SK-N-SH treated with all-trans-retinoic acid at 6 μM for 48 hours (cell line): Measurements from ENCODE around the gene TFIP11.

Experiments
- ATAC-seq: fragments of 200-7000 bp; cut with Tn5 transposase; 3 replicates; pipeline ENCODE4 v1.9.1; 2020; ENCODE audit warnings: mild to moderate bottlenecking, moderate library complexity
- ARNTL ChIP-seq: fragments of 450-650 bp; formaldehyde crosslinking; IDR thresholded peaks from 2 replicates; pipeline ENCODE4 v1.5.0; 2020; ENCODE audit warnings: low read depth, mild to moderate bottlenecking, moderate library complexity, borderline replicate concordance
- BACH2 ChIP-seq: fragments of 250-450 bp; sonication (Bioruptor Pico); IDR thresholded peaks from 2 replicates; pipeline ENCODE4 v1.9.0; 2021; ENCODE audit warnings: mild to moderate bottlenecking, borderline replicate concordance
- CSDC2 ChIP-seq: fragments of 250-450 bp; sonication (Bioruptor Pico); IDR thresholded peaks from 2 replicates; pipeline ENCODE4 v1.5.0; 2020; ENCODE audit warnings: mild to moderate bottlenecking, moderate library complexity
- ESRRG ChIP-seq: fragments of 250-450 bp; sonication (Bioruptor Pico); IDR thresholded peaks from 2 replicates; pipeline ENCODE4 v1.6.1; 2021; ENCODE audit warnings: mild to moderate bottlenecking
- GLIS3 ChIP-seq: fragments of 250-450 bp; sonication (Bioruptor Pico); IDR thresholded peaks from 2 replicates; pipeline ENCODE4 v1.5.0; 2020; ENCODE audit warnings: mild to moderate bottlenecking, moderate library complexity
- ISL1 ChIP-seq: fragments of 250-450 bp; sonication (Bioruptor Pico); IDR thresholded peaks from 2 replicates; pipeline ENCODE4 v2.1.2; 2022; ENCODE audit warnings: mild to moderate bottlenecking, moderate library complexity
- OSR1 ChIP-seq: fragments of 250-450 bp; sonication (Bioruptor Pico); IDR thresholded peaks from 2 replicates; pipeline ENCODE4 v1.8.0; 2022; ENCODE audit warnings: moderate library complexity, mild to moderate bottlenecking, inconsistent platforms
- PATZ1 ChIP-seq: fragments of 250-450 bp; sonication (Bioruptor Pico); IDR thresholded peaks from 2 replicates; pipeline ENCODE4 v1.8.0; 2020; ENCODE audit warnings: mild to moderate bottlenecking, moderate library complexity, borderline replicate concordance
- PPARA ChIP-seq: fragments of 250-450 bp; sonication (Bioruptor Pico); IDR thresholded peaks from 2 replicates; pipeline ENCODE4 v1.5.0; 2020; ENCODE audit warnings: mild to moderate bottlenecking, borderline replicate concordance
- RARB ChIP-seq: fragments of 250-450 bp; sonication (Bioruptor Pico); IDR thresholded peaks from 2 replicates; pipeline ENCODE4 v1.8.0; 2021; ENCODE audit warnings: mild to moderate bottlenecking, moderate library complexity
- TCF4 ChIP-seq: fragments of 250-450 bp; sonication (Bioruptor Pico); IDR thresholded peaks from 2 replicates; pipeline ENCODE4 v1.8.0; 2021; ENCODE audit warnings: mild to moderate bottlenecking, moderate library complexity, borderline replicate concordance
- TSHZ2 ChIP-seq: fragments of 250-450 bp; sonication (Bioruptor Pico); IDR thresholded peaks from 2 replicates; pipeline ENCODE4 v1.5.0; 2020; ENCODE audit warnings: mild to moderate bottlenecking, moderate library complexity
- ZFP3 ChIP-seq: fragments of 250-450 bp; sonication (Bioruptor Pico); IDR thresholded peaks from 2 replicates; pipeline ENCODE4 v1.5.0; 2020; ENCODE audit warnings: mild to moderate bottlenecking, moderate library complexity
- ZNF565 ChIP-seq: fragments of 450-650 bp; formaldehyde crosslinking; conservative IDR thresholded peaks from 2 replicates; pipeline ENCODE4 v1.5.0; 2020; ENCODE audit warnings: low read depth, mild to moderate bottlenecking, moderate library complexity
- ZNF70 ChIP-seq: fragments of 450-650 bp; formaldehyde crosslinking; IDR thresholded peaks from 2 replicates; pipeline ENCODE4 v1.5.0; 2020; ENCODE audit warnings: mild to moderate bottlenecking, moderate library complexity
- ZNF8 ChIP-seq: fragments of 450-650 bp; formaldehyde crosslinking; IDR thresholded peaks from 2 replicates; pipeline ENCODE4 v1.5.0; 2020; ENCODE audit warnings: mild to moderate bottlenecking, moderate library complexity
- TF ChIP-seq, protein P1 (sequence below): fragments of 250-450 bp; sonication (Bioruptor Pico); IDR thresholded peaks from 2 replicates; pipeline ENCODE4 v1.8.0; 2021; ENCODE audit warnings: low read depth, mild to moderate bottlenecking, moderate library complexity, borderline replicate concordance
- TF ChIP-seq, protein P2 (sequence below): fragments of 250-450 bp; sonication (Bioruptor Pico); IDR thresholded peaks from 2 replicates; pipeline ENCODE4 v1.5.1; 2020; ENCODE audit warnings: low read depth, mild to moderate bottlenecking, moderate library complexity

Gene TFIP11

GRCh38 chr22:26443901-26444690 is 68.2 kb downstream of the TFIP11 start (continued):
- TF ChIP-seq, protein P1, sequence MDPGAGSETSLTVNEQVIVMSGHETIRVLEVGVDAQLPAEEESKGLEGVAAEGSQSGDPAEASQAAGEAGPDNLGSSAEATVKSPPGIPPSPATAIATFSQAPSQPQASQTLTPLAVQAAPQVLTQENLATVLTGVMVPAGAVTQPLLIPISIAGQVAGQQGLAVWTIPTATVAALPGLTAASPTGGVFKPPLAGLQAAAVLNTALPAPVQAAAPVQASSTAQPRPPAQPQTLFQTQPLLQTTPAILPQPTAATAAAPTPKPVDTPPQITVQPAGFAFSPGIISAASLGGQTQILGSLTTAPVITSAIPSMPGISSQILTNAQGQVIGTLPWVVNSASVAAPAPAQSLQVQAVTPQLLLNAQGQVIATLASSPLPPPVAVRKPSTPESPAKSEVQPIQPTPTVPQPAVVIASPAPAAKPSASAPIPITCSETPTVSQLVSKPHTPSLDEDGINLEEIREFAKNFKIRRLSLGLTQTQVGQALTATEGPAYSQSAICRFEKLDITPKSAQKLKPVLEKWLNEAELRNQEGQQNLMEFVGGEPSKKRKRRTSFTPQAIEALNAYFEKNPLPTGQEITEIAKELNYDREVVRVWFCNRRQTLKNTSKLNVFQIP (CRISPR knock-in tag) = no peak

DNA sequence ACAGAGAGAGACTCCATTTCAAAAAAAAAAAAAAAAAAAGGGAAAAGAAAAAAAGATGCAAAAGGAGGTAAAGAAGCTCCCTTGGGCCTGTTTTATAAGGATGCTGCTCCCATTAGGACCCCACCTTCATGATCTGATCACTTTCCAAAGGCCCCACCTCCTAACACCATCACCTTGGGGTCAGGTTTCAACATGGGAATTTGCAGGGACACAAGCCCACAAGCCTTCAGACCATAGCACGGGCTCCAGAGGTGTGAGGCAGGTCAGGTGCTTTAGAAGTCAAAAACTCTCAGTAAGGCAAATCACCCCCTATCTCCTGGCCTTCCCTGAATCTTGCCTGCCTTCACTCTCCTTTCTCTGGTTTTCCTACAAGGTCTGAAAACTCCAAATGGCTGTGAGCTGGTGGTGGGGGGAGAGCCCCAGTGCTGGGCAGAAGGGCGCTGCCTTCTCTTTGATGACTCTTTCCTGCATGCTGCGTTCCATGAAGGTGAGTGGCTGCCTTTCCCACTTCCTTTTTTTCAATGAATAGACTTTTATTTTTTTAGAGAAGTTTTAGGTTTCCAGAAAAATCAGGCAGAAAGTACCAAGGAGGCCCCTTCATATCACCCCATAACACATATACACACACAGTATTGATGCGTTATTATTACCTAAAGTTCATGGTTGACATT is 70.1 kb downstream of the TFIP11 start:
- no peak for ATAC-seq
- TF ChIP-seq ZNF8 (no peak), CSDC2 (CRISPR knock-in tag) (no peak), ZNF565 (CRISPR knock-in tag) (no peak), RARB (CRISPR knock-in tag) (no peak), GLIS3 (no peak), TSHZ2 (CRISPR knock-in tag) (no peak), ISL1 (CRISPR knock-in tag) (no peak), OSR1 (CRISPR knock-in tag) (no peak), BACH2 (CRISPR knock-in tag) (no peak), ESRRG (CRISPR knock-in tag) (no peak), TCF4 (CRISPR knock-in tag) (no peak), PATZ1 (CRISPR knock-in tag) (no peak), ARNTL (CRISPR knock-in tag) (no peak), ZFP3 (CRISPR knock-in tag) (no peak), PPARA (CRISPR knock-in tag) (no peak), ZNF70 (CRISPR knock-in tag) (no peak)
- TF ChIP-seq, protein P2, sequence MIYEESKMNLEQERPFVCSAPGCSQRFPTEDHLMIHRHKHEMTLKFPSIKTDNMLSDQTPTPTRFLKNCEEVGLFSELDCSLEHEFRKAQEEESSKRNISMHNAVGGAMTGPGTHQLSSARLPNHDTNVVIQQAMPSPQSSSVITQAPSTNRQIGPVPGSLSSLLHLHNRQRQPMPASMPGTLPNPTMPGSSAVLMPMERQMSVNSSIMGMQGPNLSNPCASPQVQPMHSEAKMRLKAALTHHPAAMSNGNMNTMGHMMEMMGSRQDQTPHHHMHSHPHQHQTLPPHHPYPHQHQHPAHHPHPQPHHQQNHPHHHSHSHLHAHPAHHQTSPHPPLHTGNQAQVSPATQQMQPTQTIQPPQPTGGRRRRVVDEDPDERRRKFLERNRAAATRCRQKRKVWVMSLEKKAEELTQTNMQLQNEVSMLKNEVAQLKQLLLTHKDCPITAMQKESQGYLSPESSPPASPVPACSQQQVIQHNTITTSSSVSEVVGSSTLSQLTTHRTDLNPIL = no peak
- TF ChIP-seq, protein P1 (CRISPR knock-in tag) = no peak
